Measurements from ENCODE around the gene AOAH.

AOAH gene

DNA sequence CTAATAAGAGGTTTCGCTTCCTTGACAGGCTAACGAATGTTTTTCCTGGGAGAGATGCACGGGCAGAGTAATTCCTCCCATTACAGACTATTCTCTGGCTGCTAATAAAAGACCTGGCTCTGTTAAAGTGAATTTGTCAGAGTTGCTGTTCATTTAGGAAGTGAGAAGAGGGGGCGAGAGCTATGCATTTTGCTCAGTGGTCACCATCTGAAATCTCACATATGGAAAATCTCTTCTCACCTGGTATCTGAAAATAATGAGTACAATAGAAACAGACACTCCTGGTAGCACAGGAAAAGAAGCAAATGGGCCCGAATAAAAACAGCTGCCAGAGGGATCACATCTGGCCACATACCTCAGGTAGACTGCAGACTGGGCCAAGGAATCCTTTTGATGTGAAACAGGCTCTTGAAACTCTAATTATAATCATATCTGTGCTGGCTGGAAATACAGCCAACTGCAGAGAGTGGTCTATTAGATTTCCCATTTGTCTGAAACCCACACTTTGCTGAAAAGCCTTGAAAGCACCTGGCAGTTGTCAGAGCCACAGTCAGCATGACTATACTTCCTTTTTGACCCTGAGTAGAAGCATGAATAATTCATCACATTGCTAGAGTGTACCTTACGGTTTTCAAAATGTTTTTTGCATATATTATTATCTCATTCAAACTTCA, 33.6 kb downstream of the AOAH start:
- DNase-seq: no peak

DNA sequence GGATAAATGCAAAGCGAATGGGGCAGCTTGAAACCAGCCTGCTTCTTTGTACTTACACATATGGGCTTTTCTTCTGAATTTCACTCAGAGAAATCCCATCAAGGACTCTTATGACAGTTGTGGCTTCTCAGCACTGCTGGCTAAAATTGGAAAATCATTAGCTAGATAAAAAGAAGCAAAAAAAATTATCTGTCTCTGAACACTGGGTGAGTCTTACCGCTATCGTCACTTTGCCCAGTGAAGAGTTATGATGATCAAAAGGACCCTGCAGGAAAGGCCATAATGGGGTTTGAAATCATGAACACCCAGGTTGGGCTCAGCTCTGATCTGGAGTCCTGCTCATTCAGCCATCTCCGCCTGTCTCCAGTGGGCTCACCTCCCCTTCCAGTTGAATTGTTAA, 34.3 kb downstream of the AOAH start:
- DNase-seq: no peak

DNA sequence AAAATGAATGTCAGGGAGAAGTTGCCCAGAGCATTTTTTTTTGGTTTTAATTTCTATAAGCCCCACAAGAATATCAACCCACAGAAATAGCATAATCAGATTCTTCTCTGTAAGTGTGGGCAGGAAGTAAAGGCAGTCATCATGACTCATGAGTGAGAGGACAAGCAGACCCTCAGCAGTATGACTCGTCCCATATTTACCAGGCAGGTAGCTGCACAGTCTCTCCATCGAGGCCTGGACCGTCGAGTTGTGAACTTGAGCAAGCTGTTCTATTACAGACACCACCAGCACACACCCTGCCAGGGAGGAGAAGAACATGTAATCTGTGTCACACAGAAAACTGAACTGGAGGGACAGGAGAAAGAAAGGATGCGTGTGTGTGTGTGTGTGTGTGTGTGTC, 37.8 kb downstream of the AOAH start:
- DNase-seq: peak; percentile 13

DNA sequence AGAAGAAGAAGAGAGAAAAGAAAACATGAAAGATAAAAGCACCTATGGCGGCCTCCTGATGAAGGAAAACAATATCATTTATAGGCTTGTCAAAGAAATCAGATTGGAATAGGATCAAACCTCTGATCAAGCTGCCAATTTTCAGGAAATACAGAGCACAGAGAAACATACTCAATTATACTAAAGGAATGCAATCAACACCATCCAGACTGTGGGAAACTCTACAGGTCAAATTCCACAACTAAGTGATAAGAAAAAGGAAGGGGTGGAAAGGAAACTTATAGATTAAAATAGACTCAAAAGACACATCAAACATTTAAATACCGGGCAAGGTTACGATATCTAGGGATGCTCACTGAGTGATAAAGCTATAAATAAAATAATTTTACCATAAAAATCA, 39.3 kb downstream of the AOAH start:
- no peak for DNase-seq

DNA sequence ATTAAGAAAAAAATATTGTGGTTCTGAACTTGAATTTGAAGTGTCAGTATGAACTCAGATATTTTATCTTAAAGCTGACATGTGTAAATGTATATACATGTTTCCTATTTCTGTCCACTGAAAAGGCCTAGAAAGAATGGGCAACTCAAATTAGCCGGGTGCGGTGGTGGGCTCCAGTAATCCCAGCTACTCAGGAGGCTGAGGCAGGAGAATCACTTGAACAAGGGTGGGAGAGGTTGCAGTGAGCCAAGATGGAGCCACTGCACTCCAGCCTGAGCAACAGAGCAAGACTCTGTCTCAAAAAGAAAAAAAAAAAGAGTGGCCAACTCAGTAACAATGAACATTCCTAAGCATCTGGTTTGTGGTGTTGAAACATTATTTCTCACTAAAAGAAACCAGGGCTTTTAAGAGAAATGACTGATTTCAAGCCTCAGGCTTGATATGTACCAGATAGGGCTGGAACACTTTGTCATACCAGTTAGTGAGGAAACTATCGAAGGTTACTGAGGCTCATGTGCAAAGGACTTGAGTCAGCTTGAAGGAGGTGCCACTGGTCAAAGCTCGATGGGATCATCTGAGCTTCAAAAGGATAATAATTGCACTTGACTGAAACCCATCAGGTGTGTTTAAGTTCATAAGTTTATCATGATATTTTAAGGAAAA, 40.5 kb downstream of the AOAH start:
- DNase-seq: no peak

DNA sequence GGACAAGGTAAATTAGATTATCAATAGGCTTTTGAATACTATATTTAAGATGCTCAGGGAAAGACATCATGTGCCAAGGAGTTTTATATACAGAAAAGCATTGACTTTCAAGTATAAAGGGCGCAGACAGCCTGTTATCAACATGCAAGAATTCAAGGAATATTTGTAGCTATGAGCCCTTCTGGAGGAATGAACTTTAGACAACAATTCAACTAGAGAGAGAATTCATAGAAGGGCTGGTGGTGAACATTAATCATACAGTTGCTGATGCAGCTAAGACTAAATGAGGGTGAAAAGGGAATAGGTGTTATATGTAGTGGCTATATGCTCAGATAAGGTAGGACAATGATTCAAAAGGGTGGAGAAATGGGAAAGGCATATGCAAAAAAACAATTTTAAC, 41.2 kb downstream of the AOAH start:
- no peak for DNase-seq

DNA sequence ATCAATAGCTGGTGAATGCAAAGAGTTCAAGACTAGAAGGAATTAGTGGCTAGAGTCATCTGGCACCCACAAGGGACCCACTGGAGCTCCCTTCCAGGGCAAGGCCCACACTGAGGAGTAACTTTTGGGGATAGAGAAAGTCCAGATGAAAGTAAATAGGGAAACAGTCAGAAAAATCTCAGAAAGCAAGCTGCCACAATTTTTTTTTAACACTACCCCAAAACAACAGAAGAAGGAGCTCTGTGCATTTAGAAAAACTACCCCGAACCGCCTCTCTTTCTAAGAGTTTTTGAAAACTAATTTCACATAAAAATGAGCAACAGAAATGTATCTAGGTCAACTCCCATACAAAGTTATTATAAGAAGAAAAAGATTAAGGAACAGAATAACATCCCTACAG, 42.2 kb downstream of the AOAH start:
- DNase-seq: no peak

DNA sequence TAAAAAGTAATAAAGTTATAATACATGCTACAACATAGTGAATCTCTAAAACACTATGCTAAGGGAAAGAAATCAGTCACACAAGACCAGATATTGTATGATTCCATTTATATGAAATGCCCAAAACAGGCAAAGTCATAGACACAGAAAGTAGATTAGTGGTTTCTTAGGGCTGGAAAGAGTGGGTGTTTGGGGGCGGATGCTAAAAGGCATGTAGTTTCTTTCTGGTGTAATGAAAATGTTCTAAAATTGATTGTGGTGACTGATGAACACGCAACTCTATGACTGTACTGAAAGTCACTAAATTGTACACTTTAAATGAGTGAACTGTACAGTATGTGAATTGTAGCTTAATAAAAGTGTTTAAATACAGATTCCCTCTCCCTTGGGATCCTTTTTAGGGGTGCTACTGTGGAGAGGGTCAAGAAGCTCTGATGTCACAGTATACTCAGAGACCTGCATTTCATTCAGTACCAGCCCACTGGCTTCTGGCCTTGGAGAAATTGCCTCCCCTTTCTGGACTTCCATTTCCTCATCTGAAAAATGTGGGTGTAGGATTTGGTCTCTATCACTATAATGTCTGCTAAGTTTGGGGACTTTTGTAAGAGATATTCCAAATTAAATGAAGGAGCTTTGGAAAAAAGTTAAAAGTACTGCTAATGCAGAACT, 46.4 kb downstream of the AOAH start:
- DNase-seq: no peak

DNA sequence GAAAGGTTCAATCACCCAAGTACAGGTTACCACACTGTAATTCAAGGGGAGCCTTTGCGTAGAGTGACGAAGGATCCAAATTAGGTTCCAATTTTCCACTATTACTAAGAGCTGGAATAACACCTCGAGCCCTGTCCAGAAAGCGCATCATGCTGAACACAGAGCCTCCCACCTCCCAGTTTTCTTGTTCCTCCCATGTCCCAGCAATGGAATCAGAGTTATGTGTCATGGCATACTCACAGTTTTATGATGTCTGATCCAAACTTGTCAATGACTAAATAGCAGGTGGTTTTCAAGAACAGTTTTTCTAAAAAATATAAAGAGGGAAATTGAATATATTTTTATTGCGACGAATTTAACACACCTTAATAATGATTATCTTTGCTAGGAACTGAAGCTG, 50.6 kb downstream of the AOAH start:
- DNase-seq: no peak

DNA sequence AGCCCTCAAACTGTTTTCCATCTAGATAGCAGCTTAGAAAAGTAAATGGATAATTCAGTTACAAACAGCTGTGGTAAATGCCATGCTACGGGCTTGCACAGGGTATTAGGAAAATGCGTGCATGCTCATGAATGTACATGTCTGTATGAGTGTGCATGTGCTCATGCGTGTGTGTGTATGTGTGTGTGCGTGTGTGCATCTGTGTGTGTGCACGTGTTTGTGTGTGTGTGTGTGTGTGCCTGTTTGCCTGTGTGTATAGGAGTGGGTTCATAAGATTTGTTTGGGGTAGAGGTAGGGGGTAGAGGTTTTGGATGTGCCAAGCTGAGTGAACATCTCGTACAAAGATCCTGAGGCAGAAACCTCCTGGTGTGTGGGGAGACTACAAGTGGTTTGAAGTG, 52.9 kb downstream of the AOAH start:
- DNase-seq: no peak

DNA sequence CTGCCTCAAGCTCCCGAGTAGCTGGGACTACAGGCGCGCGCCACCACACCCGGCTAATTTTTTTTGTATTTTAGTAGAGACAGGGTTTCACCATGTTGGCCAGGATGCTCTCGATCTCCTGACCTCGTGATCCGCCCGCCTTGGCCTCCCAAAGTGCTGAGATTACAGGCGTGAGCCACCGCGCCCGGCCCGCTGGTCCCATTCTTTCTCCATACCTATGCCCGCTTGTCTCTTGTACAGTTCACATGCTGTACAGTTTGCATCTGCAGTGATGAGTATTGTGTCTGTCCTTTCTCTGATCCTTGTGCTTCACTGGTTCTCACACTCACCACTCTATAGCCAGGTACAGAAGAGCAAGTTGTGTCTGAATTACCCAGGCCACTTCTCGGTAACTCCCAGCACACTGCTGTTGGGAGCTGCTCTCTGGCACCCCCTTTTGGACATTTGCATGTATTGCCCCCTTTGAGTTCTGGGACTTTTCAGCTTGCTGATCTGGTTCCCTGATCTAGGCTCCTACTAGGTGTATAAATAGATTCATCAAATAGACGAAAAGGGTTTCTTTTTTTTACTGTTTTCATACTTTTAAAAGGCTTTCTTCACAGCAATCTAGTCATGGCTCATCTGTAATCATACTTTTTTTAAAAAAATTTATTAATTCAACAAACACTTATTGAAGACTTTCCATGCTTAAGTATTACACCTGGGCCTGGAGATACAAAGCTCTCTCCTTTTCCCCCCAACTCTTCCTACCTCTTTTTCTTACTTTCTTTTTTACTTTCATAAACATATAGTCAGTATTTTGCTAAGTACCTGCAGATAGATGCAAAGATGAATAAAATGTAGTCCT, 53.5 kb downstream of the AOAH start:
- DNase-seq: peak; percentile 61

DNA sequence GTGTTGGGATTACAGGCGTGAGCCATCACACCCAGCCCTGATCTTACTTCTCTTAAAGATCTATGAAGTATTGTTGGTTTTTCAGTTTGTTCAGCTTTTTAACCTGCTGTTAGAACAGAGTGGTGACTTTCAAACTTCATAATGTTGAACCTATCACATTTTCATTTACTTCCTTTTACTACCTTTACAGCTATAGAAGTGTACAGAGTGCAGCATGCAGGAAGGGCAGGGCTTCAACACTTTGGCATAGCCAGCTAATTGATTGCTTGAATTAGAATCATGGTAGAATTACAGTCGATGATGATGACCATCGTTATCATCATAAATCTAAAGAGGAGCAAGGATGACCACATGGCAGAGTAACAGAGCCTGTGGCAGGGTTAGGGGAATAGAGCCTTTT, 55.5 kb downstream of the AOAH start:
- no peak for DNase-seq

DNA sequence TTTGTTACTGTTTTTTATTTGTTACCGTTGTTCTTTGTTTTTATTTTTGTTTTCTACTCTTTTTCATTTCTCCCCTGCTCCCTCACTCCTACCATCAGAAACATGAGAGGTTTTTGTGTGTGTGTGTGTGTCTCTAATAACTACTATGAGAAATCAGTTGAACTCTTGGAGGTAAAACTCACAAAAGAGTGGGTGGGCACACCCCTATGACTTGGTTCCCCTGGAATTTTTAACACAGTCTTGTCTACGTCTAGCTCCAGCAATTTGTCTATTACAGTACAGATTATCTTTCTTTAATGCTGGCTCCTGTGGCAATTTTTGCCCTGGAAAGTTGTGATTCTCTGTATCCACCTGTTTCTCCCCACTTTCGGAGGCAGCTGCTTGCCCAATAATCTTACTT, 56.2 kb downstream of the AOAH start:
- no peak for DNase-seq

DNA sequence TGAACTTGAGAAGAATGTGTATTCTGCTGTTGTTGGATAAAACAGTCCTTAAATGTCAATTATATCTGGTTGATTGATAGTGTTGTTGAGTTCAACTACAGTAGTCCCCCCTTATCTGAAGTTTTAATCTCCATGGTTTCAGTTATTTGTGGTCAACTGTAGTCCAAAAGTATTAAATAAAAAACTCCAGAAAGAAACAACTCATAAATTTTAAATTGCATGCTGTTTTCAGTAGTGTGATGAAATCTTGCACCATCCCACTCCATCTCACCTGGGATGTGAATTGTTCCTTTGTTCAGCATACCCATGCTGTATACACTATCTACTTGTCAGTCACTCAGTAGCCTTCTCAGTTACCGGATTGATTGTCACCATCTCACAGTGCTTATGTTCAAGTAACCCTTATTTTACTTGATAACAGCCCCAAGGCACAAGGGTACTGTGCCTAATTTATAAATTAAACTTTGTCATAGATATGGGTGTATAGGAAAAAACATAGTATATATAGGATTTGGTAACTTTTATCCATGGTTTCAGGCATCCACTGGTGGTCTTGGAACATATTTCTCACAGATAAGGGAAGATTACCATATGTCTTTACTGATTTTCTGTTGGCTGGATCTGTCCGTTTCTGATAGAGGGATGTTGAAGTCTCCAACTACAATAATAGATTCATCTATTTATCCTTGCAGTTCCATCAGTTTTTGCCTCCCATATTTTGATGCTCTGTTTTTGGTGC, 57.1 kb downstream of the AOAH start:
- DNase-seq: no peak

DNA sequence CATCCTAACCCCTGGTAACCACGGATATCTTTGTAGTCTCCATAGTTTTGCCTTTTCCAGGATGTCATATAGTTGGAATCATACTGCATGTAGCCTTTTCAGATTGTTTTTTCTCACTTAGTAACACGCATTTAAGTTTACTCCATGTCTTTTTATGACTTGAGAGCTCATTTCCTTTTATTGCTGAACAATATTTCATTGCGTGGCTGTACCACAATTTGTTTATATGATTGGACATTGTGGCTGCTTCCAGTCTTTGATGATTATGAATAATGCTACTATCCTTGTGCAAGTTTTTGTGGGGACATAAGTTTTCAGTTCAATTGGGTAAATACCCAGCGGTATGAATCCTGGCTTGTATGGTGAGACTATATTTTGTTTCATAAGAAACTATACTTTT, 60.8 kb downstream of the AOAH start:
- no peak for DNase-seq

DNA sequence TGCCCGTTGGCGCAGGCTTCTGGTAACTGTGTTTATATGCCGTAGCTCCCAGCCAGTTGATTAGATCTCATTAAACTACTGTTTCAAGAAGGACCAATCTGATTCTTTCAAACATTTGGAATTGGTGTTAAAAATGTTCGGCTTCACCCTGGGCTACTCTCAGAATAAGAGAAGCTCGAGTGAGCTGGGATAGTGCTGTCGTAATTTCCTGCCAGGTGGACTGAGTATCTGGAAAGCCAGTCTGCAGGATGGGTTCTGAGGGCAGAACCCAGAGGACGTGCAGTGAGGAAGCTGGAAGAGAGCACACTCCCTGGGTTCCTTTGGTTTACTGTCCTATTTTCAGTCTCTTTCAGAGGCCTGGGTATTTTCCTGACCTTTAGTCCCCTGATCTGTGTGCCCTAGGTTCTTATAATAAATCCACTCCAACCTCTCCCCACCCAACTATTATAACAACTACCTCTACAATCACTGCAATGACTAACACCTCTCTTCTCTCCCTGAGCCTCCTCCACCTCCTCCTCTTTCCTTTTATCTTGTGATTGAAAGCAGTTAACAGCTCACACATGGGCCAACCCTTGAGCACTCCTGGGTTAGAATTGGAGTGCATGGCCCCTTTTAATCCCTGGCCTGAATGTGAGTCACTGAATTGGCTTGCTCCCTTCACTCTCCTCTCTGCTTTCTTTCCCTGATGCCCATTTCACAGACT, 63.0 kb downstream of the AOAH start:
- DNase-seq: peak; percentile 15

DNA sequence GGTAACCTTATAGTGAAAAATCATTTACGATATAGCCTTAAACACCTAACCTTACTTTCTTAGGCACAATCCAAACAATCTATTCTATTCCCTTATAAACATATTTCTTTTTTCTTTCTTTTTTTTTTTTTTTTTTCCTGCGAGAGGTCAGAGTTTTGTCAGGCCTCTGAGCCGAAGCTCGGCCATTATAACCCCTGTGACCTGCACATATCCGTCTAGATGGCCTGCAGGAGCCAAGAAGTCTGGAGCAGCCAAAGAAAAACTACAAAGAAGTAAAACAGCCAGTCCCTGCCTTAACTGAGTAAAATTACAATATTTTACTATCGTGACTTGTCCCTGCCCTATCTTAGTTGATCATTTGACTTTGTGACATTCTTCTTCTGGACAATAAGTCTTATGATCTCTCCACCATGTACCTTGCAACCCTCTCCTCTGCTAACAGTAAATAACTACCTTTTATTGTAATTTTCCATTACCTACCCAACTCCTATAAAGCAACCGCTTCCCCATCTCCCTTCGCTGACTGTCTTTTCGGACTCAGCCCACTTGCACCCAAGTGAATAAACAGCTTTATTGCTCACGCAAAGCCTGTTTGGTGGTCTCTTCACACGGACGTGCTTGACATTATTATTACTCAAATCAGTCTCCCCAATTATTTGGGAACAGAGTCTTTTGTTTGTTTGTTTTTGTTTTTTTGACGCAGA, 64.5 kb downstream of the AOAH start:
- DNase-seq: no peak

DNA sequence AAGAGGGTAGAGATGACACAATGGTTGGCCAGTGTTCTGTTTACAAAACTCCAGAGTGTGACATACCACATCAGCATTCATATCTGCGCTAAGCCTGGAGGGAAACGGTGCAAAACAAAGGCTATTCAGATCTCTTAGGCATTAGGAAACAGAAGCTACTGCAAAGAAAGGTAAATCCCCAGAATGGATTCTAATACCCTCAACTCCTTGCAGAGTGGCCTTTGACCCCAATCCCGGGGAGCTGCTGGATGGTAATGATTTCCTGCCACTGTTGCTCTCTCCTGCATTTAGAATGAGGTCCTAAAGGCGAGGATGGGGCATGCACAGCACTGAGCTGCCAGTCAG, 65.2 kb downstream of the AOAH start:
- DNase-seq: peak; percentile 56

DNA sequence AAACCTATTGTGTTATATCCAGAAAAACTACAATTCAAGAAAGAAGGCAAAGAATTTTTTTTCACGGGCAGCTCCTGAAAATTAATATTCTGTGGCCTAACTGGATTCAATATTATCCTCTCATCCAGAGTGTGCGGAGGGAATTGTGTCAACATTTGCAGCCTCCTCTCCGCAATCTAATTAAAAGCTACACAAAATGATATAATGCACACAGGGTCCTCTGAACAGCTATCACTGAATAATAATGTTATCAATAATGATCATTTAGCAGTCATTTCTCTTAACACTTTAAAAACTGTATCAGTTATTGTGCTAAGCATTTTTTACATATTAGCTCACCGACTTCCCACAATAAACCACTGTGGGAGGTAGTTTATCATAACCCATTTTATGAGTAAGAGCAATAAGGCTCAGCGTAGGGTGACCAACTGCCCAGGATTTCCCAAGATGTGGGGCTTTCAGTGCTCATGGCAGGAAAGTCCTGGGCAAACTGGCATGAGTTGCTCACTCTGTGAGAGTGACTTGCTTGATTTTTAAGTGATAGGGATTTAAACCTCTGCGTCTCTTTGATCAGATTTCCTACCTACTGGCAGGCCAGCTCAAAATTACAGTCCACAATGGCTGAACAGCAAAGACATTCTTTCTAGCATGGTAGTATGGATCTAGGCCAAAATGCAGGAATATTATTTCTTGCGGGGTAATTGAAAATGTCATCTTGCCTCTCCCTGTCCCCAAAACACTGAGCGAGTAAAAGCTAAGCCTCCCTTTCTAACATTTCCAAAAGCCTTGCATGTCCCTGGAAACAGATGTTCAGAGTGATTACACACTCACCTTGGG, 65.7 kb downstream of the AOAH start:
- DNase-seq: peak; percentile 89

DNA sequence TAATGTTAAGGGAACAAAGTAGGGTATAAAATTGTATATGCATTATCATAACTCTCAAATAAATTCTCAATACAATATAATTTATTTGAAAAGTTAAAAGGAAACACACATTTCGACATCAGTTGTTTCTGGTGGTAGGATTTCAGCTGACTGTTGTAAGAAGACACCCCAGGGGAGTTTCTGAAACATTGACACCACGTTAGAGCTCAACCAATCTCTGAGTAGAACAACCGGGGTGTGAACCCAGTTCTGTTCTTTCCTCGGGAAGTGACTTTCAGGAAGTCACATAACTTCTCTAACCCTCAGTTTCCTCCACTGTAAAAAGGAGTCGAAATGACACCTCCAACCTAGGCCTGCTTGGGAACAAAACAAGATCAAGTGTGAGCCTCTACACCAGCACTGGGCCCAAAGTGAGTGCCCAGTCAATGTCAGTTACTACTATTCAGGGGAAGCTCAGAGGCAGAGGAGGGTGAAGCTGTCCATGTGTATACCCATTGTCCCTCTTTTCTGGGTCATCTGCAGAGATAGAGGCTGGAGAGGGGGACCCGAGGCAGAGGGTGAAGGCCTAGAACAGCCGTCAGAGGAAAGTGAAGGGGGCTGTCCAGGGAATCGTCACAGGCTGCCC, 67.1 kb downstream of the AOAH start:
- DNase-seq: no peak
